ENCODE measurements around the gene RBP5.

Gene RBP5

DNA sequence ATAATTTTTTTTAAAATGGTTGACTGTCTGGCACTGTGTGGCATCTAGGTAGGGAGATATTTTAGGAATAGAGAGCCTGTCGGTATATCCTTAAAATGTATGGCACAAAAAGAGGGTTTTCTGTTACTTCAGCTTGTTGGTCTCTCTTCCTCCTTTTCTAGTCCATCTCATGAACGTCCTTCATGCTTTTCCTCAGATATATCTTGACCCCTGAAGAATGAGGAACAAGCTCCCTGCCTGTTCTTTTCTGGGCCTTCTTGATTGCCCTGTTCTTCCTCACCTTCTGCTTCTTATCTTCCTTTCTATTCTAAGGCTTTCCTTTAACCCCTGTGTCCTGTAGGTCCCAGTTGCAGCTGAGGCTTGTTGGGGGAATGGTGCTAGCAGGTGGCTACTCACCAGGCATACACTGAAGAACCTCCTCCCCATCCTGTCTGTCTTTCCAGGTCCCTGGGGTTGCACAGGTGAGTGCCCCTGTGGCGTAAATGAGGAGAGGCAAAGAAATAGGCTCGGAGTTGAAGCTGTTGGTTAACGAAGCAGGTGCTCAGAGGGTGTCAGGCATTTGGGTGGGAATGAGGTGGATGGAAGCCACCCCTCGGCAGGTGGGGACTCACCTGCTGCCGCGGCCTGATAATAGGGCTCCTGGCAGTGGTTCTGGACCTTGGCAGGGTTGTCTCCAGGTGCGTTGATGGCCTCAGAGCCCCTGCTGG is 29.2 kb downstream of the RBP5 start:
- no peak for DNase-seq

DNA sequence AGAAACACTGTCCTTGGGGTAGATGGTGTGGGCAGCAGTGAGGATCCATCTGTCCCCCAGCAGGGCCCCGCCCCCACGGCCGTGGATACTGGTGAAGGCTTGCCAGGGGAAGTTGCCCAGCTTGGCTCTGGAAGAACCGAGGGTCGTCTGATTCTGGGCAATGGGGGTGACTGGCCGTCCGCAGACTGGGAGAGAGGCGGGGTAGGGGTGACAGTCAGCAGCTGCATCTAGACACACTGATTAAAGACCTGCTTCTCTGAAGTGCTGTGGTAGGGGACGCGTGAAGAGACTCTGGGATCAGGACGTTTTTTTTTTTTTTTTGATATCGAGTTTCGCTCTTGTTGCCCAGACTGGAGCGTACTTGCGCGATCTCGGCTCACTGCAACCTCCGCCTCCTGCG is 31.7 kb downstream of the RBP5 start:
- DNase-seq = no peak

DNA sequence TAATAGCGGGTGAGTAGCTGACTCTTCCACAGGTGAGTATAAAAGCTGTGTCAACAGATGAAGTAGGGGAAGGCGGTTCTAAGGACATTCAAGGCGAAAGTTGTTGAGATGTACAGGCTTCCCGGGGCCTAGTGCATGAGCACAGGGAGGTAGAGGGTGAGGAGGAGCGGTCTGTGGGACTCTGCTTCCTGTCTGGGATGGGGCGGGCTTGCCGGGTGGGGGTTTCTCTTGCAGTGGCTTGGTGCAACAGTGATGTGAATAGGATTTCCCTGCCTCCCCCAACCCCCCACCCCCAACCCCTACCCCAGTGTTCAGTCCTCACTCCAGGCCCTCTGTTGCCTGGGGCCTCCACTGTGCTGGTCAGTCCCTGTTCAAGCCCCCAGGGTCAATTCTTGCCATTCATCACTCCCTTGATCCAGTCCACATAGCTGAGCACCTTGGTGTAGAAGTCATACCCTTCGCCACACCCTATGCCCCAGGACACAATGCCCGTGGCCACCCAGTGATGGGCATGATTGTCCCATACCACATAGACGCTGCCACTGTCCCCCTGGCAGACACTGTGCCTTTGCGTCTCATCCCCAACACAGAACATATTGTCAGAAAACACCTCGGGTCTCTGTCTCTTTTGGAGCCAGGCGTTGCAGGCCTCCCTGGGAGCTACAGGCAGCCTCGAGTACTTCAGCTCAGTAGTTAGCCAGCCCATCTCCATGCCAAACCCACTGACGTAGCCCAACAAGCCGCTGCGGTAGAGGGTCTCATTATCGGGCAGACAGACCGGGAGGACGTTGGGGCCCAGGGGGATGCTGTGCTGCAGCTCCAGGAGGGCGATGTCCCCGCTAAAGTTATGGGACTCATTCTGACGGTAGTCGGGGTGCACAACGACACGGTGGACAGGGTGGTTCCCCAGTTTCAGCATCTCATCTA is 32.4 kb downstream of the RBP5 start:
- DNase-seq = no peak

DNA sequence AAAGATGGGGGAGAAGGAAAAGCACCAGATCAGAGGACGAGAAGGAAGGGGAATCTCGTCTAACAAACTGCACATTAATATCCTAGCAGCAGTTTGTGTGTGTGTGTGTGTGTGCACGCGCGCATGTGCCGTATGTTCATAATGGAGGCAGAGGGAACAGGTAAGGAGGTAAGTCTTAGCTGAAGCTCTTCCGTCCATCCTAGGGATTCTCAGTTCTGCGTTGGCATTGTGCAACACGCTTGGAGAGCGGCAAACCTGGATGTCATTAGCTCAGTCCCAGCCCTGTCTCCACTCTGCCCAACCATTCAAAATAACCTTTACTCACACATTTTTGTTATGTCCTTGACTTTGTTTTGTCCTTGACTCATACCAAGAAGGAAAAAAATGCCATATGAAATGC is 34.8 kb downstream of the RBP5 start:
- DNase-seq = no peak

DNA sequence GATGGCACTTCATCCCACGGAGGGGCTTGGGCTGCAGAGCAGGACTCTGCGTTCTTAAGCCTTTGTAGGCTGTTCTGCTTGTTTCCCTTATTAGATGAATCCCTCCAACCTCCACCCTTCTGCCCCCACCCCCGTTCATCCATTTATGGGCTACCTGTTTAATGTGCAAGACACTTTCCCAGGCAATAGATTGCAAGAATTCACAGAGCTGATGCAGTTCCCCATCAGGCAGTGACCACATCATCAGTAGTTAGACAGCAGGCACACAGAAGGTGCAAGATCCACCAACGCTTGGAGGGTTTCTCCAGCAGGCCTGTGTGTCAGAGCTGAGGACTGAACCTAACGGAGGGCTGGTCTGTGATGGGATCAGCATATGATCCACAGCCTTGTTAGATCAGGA is 35.2 kb downstream of the RBP5 start:
- no peak for DNase-seq

DNA sequence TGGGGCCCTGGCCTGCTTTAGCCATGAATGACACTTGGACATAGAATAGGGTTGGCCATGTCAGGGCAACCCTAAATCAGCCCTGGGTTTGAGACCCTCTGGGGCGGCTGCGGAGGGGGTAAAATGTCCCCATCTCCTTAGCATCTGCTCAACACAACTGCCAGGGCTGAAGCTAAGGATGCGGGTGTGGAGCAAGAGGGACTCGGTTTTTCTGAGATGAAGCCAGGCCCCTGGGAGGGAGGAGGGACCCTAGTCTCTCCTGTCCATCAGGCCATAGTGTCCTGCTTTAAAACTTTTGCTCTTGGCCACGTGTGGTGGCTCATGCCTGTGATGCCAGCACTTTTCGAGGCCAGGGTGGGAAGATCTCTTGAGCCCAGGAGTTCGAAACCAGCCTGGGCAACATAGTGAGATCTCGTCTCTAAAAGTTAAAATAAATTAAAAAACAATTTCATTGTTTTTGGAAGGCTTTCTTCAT is 35.7 kb downstream of the RBP5 start:
- DNase-seq = no peak

DNA sequence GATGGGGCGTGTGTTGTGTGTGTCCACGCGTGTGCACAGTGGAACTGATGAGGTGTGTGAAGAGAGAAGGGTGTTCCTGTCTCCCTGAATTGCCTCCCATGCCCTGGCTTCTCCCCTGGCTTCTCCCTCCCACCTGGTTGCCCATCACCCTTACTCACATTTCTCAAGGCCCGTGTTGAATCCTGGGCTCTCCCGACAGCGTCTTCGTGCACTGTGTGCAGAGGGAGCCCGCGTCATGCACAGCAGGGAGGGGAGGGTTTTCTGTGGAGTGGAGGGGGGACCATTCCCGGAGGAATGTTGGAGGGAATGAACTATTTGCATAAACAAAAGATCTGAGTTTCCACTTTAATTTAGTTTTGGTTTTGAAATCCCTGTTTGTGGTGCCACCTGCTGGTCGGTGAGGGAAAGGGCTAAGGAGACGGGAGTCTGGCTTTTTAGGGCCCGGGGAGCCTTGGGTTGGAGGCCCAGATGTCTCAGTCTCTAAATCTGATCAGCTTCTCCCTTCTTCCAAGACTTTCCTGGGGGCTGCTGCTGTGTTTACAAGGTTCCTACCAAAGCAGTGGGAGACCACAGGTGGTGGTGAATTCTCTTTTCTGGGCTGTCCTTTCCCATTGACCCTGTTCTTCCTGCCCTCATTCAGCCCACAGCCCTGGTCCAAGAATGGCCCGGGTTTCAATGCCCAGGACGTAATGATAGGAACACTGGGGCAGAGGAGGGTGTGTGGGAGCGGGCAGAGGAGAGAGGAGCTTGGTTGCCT is 36.3 kb downstream of the RBP5 start, which contains the start of gene C1R:
C1R (minus strand) TSS at position 217 of the 757 bp plus-strand sequence; CDS start at position 160, 57 bp downstream.
- peak; percentile 77 for DNase-seq

DNA sequence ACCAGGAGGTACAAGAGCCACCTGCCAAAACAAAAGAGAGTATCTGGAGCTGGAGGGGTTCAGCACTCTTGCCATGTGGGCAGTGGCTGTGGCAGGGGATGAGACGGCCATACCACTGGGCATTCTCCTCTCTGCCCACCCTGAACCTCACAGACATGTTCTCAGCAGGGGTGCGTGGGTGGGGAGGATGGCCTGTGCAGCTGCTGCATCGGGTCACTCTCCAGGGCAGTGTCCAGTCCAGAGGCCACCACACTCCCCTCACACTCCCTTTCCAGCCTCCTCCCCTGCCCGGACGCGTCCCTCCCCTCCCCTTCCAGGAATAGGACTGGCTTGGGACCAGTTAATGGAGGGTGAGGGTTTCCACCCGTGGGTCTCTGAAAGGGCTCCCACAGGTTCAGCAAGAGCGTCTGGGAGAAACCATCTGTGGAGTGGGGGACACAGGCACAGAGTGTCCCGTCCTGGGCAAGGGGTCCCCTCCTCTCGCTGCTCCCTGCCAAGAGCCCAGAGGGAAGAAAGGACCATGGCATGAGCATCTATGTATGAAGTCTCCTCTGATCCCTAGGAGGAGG is 36.9 kb downstream of the RBP5 start:
- no peak for DNase-seq

DNA sequence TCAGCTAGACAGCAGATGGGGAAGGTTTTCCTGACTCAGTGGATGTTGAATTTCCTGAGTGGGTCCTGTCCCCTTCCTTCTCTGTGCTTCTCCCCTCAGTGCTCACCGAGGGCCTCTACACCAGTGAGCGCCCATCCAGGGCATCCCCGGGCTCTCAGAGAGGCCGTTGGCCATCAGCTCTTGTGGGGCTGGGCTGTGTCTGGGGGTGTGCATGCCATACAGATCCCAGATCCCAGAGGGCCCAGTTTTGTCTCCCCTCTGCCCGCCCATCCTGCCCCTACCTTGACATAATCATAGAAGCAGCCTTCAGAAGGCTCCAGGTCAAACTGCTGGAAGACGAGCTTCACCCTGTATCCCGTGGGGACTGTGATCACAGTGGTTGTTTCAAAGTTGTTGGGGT is 37.5 kb downstream of the RBP5 start:
- no peak for DNase-seq

DNA sequence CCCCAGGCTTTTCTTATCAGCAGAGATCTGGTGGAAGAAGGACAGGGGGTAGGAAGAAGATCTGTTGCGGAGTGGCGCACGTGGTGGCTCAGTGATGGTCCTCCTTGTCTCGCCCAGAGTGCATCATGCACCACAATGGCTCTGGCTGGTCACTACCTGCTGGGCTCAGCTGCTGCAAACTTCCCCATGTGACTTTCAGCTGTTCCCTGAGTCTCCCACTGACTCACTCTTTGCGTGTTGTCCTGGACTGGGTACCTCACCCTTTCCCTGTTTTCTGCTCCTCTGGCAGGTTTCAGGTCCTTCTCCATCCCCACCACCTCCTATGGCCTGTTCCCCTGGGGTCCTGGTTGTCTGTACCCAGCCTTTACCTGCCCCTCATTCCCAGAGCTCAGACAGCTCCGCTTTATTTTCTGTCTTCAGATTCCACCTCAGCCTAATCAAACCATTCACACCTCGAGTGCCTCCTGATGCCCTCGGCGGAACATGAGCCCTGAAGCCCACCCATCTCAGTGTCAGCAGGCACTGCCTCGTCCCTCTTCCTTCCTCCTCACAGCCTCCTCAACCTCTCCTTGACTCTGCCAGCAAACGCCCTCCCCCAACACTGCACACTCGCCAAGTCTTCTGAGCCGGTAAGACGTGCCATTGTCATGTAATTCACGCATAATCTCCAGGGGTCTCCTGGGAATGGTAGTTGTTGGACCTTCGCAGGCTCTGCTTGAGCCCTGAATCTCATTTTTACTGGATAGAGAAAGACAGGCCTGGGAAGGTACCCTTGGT is 38.3 kb downstream of the RBP5 start:
- DNase-seq = no peak

DNA sequence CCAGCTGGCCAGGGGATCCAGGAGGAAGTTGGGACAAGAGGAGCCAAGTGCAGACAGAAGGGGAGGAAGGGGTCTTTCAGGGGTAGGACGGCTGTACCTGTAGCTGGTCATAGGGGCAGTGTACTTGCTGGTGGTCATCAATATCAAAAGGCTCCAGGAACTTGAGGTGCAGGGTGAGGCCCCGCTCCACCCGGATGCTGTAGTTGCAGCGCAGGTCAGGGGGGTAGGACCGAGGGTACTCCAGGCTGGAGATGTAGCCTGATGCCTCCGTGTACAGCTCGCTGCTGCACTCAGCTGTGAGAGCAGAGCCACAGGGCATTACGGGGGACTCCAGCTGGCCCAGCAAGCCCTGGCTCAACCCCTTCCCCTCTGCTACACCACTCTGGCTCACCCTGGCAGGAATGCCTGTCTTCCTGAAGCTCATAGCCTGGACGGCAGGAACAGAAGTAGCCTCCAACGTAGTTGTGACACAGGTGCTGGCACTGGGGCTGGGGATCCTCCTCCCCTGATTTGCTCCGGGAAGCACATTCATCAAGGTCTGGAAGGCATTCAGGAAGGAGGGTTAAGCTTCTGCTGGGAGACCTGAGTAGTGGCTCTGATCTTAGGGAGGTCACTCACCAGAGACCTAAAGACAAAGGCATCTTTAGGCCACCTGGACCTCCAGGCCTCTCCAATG is 39.4 kb downstream of the RBP5 start:
- no peak for DNase-seq

DNA sequence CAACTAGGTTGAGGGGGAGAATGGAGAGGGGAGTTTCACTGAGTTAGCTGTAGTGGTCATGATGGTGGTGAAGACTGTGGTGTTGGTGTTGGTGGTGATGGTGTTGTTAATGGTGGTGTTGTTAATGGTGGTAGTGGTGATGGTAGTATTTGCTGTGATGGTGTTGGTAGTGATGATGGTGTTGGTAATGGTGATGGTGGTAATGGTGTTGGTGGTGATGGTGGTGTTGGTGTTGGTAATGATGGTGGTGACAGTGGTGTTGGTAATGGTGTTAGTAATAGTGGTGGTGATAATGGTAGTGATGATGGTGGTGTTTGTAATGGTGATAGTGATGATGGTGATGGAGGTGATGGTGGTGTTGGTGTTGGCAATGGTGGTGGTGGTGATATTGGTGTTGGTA is 45.6 kb downstream of the RBP5 start:
- DNase-seq = no peak

DNA sequence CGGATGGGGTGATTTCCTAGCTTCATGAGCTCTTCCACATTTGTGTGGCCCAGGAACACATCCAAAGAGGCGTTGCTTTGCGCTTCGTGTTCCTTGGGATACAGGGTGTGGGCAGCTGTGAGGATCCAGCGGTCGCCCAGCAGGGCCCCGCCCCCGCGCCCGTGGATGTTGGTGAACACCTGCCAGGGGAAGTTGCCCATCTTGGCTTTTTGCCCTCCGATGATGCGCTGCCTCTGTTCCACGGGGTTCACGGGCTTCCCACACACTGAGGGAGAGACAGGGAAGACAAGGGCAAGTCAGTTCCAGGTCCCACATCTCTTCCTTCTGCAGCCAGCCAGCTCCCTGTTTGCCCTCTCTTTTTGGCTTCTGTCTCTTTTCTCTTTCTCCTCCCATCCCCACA is 47.7 kb downstream of the RBP5 start:
- DNase-seq = no peak

DNA sequence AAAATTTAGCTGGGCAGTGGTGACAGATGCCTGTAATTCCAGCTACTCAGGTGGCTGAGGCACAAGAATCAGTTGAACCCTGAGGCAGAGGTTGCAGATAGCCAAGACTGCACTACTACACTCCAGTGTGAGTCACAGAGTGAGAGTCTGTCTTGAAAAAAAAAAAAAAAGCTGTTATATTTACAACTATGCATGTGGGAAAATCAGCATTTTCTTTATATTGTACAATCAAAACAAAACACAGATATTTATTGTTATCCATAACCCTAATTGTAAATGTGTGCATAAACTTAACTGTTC is 48.9 kb downstream of the RBP5 start:
- no peak for DNase-seq

DNA sequence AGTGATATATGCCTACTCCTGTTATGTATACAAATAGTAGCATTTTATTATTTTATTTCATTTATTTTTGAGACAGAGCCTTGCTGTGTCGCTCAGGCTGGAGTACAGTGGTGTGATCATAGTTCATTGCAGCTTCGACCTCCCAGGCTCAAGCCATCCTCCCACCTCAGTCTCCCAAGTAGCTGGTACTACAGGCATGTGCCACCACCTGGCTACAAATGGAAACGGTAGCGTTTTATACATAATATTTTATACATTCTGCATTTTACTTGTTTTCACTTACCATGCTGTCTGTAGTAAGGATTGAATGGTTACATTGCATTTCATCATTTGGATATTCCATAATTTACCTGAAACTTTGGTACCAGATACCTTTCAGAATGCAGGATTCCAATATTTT is 50.5 kb downstream of the RBP5 start:
- no peak for DNase-seq

DNA sequence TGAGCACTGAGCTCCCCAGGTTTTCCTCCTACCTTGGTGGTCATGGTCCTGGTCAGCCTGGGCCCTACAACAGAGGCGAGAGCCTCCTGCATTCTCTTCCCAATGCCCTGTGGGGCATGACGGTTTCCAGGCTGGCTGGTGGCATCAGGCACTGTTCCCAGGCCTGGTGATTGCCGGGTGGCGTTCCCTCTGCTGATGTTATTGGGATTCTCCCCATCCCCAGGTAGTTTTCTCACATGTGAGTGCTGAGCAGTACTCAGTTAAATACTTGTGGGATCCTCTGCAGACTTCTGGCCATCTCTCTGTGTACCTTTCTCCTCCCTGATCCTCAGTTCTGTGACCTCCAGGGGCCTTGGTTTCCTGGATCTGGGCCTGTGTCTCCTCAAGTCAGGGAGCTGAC is 52.2 kb downstream of the RBP5 start:
- no peak for DNase-seq

DNA sequence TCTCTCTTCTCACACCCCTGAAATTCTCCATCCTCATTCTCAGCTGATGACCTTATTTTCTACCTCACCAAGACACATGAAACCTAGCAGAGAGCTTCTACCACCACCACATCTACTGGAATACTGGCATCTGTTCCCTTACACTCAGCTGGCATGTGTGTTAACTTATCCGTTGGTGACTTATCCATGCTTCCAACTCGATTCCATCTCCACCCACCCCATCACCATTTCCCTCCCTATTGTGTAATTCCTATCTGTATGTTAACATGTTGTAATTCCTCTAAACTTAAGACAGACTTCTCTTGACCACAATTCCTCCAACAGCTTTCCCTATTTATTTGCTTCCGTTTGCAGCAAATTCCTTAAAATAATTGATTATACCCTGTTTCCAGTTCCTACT is 52.8 kb downstream of the RBP5 start:
- DNase-seq = no peak

DNA sequence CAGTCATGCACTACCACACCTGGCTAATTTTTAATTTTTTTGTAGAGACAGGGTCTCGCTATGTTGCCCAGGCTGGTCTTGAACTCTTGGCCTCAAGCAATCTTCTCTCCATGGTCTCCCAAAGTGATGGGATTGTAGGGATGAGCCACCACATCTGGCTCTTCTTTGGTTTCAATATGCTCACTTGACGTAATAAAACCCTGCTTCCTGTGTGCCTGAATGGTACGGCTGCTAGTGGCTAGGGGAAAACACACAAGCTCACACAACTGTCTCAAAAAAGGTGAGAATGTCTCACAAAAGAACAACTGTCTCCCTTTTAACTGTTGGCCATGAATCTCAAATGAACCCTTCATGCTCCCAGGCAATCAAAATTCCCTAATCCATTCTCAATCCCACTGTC is 53.2 kb downstream of the RBP5 start:
- peak; percentile 4 for DNase-seq

DNA sequence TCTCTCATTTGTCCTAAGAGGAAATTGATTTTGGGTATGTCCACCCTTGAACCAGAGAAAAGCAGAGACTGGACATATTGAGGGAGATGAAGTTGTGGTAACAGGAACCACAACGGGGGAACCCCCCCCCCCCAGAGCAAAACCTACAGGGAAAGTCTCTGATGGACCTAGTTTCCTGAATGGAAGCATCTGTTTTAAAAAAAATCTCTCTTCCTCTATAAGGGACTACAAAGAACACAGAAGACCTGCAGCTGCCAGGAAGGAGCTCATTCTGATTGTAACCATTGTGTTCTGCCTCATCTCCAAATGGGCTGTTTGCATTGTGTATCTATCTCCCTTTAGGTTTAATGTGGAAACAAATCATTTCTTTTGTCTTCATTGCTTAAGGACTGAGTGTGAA is 54.7 kb downstream of the RBP5 start:
- DNase-seq = no peak

All from CD4-positive, alpha-beta T cell treated with Interleukin-17A for 1 hour (primary cell).